IPS-18c (cell line): ENCODE measurements around the gene FAF2.
"Not testable (repeated sequence)": the region's sequence is repeated elsewhere in the genome, so short reads cannot be mapped to it uniquely, and the experiment has no call there.

Source experiments
- H3K4me3 ChIP-seq: 2 replicates; pipeline ENCODE4 v1.7.0; 2013; ENCODE audit warnings: low read depth, mild to moderate bottlenecking, low read length, moderate library complexity; ENCODE audit not compliant: insufficient read depth
- H3K9me3 ChIP-seq: one replicate; pipeline ENCODE4 v1.6.1; 2013; ENCODE audit warnings: mild to moderate bottlenecking, low read length, moderate library complexity; ENCODE audit not compliant: control insufficient read depth, insufficient read depth

Gene FAF2

GRCh38 chr5:176441921-176442323 lies 6.3 kb upstream of the FAF2 start:
- Histone ChIP-seq H3K9me3 (no peaks in the 10 kb centered on the region), H3K4me3 (no peak overlapping the region)

- H3K9me3 ChIP-seq, H3K4me3 ChIP-seq: not testable (repeated sequence)
Measured at GRCh38 chr5:176442911-176443310, 5.3 kb upstream of the FAF2 start.

GRCh38 chr5:176444742-176445141 lies 3.4 kb upstream of the FAF2 start:
- H3K9me3 ChIP-seq: no peaks in the 10 kb centered on the region

GRCh38 chr5:176446028-176446665 lies 2.0 kb upstream of the FAF2 start:
- no peak overlapping the region for H3K4me3 ChIP-seq
- H3K9me3 ChIP-seq: peaks cover 2% of the 10 kb centered on the region

More at GRCh38 chr5:176444742-176445141, 3.4 kb upstream of the FAF2 start:
- no peak overlapping the region for H3K4me3 ChIP-seq

GRCh38 chr5:176446884-176447590 lies 1.1 kb upstream of the FAF2 start:
- Histone ChIP-seq H3K4me3 (peak overlapping the region; percentile 89), H3K9me3 (peaks cover 2% of the 10 kb centered on the region)

- H3K4me3 ChIP-seq: peak overlapping the region; percentile 89
- peaks cover 2% of the 10 kb centered on the region for H3K9me3 ChIP-seq
Measured at GRCh38 chr5:176447591-176447977, 601 bp upstream of the FAF2 start.

GRCh38 chr5:176450077-176450476 lies 1.9 kb downstream of the FAF2 start:
- Histone ChIP-seq H3K9me3 (peaks cover 2% of the 10 kb centered on the region), H3K4me3 (no peak overlapping the region)

- H3K4me3 ChIP-seq: no peak overlapping the region
- H3K9me3 ChIP-seq: peaks cover 2% of the 10 kb centered on the region
Measured at GRCh38 chr5:176454724-176455394, 6.7 kb downstream of the FAF2 start.

- no peak overlapping the region for H3K4me3 ChIP-seq
- H3K9me3 ChIP-seq: no peaks in the 10 kb centered on the region
Measured at GRCh38 chr5:176458904-176459561, 10.8 kb downstream of the FAF2 start.

- no peak overlapping the region for H3K4me3 ChIP-seq
- H3K9me3 ChIP-seq: no peaks in the 10 kb centered on the region
Measured at GRCh38 chr5:176461349-176461748, 13.2 kb downstream of the FAF2 start.

GRCh38 chr5:176463113-176463764 lies 15.1 kb downstream of the FAF2 start:
- Histone ChIP-seq H3K9me3 (no peaks in the 10 kb centered on the region), H3K4me3 (no peak overlapping the region)

- Histone ChIP-seq H3K9me3 (no peaks in the 10 kb centered on the region), H3K4me3 (no peak overlapping the region)
Measured at GRCh38 chr5:176466245-176466871, 18.2 kb downstream of the FAF2 start.

GRCh38 chr5:176469296-176469695 lies 21.1 kb downstream of the FAF2 start:
- no peak overlapping the region for H3K4me3 ChIP-seq
- no peaks in the 10 kb centered on the region for H3K9me3 ChIP-seq

GRCh38 chr5:176470539-176470938 lies 22.4 kb downstream of the FAF2 start:
- Histone ChIP-seq H3K4me3 (no peak overlapping the region), H3K9me3 (no peaks in the 10 kb centered on the region)

GRCh38 chr5:176471098-176471497 lies 22.9 kb downstream of the FAF2 start:
- H3K9me3 ChIP-seq: no peaks in the 10 kb centered on the region
- H3K4me3 ChIP-seq: no peak overlapping the region

- H3K4me3 ChIP-seq: no peak overlapping the region
- H3K9me3 ChIP-seq: no peaks in the 10 kb centered on the region
Measured at GRCh38 chr5:176473335-176474006, 25.3 kb downstream of the FAF2 start.
